HG03066 (cell line): ENCODE data around the gene GYS1.
A peak's percentile ranks its signal among the peaks of the same experiment; 100 is the strongest.
"Not testable (repeated sequence)": the region's sequence is repeated elsewhere in the genome, so short reads cannot be mapped to it uniquely, and the experiment has no call there.

Experiments used
- ATAC-seq: cut with Tn5 transposase; IDR thresholded peaks from one replicate; pipeline ENCODE4 v1.9.1; 2021; ENCODE audit warnings: low read depth; ENCODE audit not compliant: unreplicated experiment

The GYS1 gene

DNA sequence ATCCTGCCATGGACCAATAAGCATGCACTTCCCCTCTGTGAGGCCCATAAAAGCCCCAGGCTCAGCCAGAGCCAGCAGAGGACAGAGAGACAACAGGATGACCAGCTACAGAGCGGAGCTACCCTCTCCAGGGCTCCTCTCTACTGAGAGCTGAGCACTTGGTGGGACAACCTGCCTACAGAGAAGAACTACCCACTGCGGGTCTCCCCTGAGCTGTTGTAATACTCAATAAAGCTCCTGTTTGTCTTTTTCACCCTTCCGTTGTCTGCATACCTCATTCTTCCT is 45.9 kb downstream of the GYS1 start:
- no peak for ATAC-seq

DNA sequence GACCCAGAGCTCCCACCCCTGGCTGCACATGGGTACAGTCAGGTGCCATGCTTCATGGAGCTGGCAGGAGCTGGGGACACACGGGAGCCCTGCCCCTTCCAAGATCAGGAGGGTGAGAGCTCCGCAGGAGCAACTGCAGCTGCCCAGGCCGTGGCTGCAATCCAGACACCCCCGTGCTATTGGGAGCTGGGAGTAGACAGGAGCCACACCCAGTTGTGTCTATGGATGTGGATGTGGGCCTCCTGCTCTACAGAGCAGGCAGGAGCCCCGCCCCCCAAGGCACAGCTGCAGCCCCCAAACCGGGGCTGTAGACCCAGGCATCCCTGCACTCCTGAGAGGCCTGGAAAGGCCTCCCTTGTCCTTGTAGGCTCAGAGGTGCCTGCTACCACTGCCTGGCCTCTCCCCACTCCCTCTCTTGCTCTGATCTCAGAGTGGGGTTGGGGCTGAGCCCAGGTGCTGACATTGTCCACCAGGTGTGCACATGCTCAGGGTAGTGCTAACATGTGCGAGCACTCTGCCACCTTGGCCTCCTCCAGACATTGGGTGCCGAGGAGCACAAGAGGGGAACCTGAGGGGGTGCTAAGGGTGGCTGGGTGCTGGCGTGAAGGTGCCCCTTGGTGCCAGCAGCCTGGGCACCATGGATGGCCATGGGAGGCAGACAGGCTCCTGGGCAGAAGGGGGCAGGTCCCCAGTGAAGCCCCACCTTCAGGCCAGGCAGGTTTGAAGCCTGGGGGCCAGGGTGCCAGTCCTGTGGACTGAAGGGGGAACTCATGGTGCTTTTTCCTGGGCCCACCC is 46.4 kb downstream of the GYS1 start:
- no peak for ATAC-seq

DNA sequence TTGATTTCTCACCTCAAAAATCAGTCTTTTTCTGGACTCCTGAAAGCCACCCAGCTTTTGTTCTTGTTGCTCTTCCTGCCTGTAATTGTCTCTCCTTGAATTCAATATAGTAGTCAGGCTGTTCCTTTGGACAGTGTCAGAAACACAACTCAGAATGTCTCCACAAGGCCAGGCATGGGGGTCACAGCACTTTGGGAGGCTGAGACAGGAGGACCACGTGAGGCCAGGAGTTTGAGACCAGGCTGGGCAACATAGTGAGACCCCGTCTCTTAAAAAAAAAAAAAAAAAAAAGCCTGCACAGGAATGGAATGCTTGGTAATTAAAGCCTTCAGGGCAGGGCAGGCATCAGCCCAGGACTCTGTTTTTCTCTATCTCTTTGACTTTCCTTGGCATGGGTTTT is 47.3 kb downstream of the GYS1 start:
- ATAC-seq: no peak

- no peak for ATAC-seq
These were observed 47.7 kb downstream of the GYS1 start for GRCh38 chr19:48945415-48945814.

DNA sequence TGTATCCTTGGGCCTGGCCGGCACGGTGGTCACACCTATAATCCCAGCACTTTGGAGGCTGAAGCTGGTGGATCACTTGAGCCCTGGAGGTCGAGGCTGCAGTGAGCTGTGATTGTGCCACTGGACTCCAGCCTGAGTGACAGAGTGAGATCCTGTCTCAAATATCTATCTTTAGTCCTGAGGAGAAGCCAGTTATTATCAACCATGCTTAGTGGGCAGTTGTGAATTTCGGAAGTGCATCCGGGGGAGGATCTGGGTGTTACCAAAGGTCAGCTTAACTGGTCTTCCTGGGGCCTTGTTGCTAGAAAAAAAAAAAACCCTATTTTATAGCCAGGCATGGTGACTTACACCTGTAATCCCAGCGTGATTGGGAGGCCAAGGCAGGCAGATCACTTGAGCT is 50.0 kb downstream of the GYS1 start:
- no peak for ATAC-seq

GRCh38 chr19:48940902-48941301 is 52.2 kb downstream of the GYS1 start:
- ATAC-seq: no peak

DNA sequence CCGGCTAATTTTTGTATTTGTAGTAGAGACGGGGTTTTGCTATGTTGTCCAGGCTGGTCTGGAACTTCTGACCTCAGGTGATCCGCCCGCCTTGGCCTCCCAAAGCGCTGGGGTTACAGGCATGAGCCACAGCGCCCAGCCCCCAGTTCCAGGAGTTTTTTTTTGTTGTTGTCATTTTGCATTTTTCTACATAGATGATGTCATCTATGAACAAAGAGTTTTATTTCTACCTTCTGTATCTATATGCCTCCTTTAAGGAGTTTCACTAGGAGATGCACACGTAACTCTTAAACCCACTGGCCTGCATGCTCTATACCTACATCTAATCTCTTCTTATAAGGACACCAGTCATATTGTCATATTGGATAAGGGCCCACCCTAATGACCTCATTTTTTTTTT is 54.9 kb downstream of the GYS1 start:
- no peak for ATAC-seq

- ATAC-seq: no peak
These were observed 57.2 kb downstream of the GYS1 start for GRCh38 chr19:48935864-48936263.

GRCh38 chr19:48934837-48935236 is 58.3 kb downstream of the GYS1 start:
- ATAC-seq: no peak

- ATAC-seq: peak; percentile 54
These were observed 59.7 kb downstream of the GYS1 start, which contains the start of gene DHDH for GRCh38 chr19:48933382-48933932. Gene DHDH, plus strand, starts transcription at chr19:48933699. Its CDS starts 23 bp downstream, at chr19:48933722.

GRCh38 chr19:48928164-48929025 is 64.7 kb downstream of the GYS1 start:
- no peak for ATAC-seq

DNA sequence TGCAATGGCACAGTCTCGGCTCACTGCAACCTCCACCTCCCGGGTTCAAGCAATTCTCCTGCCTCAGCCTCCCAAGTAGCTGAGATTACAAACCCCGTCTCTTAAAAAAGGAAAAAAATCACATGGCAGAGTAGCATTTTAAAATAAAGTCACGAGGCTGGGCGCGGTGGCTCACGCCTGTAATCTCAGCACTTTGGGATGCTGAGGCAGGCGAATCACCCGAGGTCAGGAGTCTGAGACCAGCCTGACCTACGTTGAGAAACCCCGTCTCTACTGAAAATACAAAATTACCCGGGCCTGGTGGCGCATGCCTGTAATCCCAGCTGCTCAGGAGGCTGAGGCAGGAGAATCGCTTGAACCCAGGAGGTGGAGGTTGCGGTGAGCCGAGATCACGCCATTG is 65.4 kb downstream of the GYS1 start:
- ATAC-seq: not testable (repeated sequence)

DNA sequence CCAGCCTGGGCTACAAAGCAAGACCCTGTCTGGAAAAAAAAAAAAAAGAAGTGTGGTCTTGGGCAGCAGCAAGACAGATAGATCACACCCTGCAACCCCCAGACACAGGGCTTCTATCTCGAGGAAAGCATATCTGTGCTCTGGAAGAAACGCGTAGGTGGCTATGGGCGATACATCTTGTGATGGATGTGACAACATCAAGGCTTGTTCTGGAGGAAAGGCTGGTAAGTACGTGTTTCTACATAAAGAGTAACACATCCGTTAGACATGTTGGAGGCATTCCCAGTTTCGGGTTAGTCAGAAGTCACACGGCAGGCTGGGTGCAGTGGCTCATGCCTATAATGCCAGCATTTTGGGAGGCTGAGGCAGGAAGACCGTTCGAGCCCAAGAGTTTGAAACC is 66.2 kb downstream of the GYS1 start:
- no peak for ATAC-seq

- ATAC-seq: not testable (repeated sequence)
These were observed 67.2 kb downstream of the GYS1 start for GRCh38 chr19:48925890-48926289.

GRCh38 chr19:48925240-48925843 is 67.8 kb downstream of the GYS1 start:
- no peak for ATAC-seq

GRCh38 chr19:48922548-48923490 is 70.3 kb downstream of the GYS1 start:
- no peak for ATAC-seq

- ATAC-seq: no peak
These were observed 71.2 kb downstream of the GYS1 start for GRCh38 chr19:48921721-48922500.

- no peak for ATAC-seq
These were observed 72.2 kb downstream of the GYS1 start for GRCh38 chr19:48920949-48921348.

DNA sequence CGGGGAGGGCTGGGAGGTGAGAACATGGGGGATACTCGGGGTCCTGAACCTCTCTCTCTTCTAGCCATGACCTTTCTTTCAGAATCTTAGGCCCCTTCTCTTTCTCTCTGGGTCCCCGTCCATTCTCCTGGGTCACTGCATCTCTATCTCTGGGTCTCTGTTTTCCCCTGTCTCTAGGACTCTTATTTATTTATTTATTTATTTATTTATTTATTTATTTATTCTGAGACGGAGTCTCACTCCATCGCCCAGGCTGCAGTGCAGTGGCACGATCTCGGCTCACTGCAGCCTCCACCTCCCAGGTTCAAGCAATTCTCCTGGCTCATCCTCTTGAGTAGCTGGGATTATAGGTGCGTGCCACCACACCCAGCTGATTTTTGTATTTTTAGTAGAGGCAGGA is 73.8 kb downstream of the GYS1 start:
- not testable (repeated sequence) for ATAC-seq
